SU-DHL-6 (cell line): ENCODE results near the gene VANGL1.

Source experiments
- H2AFZ ChIP-seq: fragments of 200-600 bp; sonication (generic); 2 replicates; pipeline ENCODE4 v1.6.1; 2014; ENCODE audit warnings: low read depth, mild to moderate bottlenecking, moderate library complexity, mixed read lengths, antibody characterized with exemption, low read length; ENCODE audit not compliant: severe bottlenecking
- H3F3A ChIP-seq: fragments of 200-600 bp; shearing (Covaris generic); 2 replicates; pipeline ENCODE4 v1.6.0; 2016; ENCODE audit warnings: antibody characterized with exemption, mild to moderate bottlenecking; ENCODE audit not compliant: insufficient read depth
- H3K27ac ChIP-seq: fragments of 200-600 bp; sonication (generic); 2 replicates; pipeline ENCODE4 v1.5.1; 2016; ENCODE audit warnings: low read depth, mild to moderate bottlenecking, low read length, moderate library complexity, mixed read lengths
- H3K27me3 ChIP-seq: fragments of 200-600 bp; sonication (generic), shearing (Covaris generic); 2 replicates; pipeline ENCODE4 v1.6.0; 2014; ENCODE audit warnings: mild to moderate bottlenecking, low read length
- H3K36me3 ChIP-seq: fragments of 200-600 bp; sonication (generic); 2 replicates; pipeline ENCODE4 v1.6.1; 2014; ENCODE audit warnings: mild to moderate bottlenecking, low read length, mixed read lengths
- H3K4me2 ChIP-seq: fragments of 300-600, 200-600 bp; shearing (Covaris generic), sonication (generic); 2 replicates; pipeline ENCODE4 v1.6.0; 2014; ENCODE audit warnings: low read length, low read depth, mild to moderate bottlenecking; ENCODE audit not compliant: poor library complexity, severe bottlenecking
- H3K4me3 ChIP-seq: fragments of 200-600 bp; sonication (generic); 2 replicates; pipeline ENCODE4 v1.5.1; 2014; ENCODE audit warnings: antibody characterized with exemption, low read length, mild to moderate bottlenecking, mixed read lengths; ENCODE audit not compliant: insufficient read depth, poor library complexity, severe bottlenecking
- H3K79me2 ChIP-seq: fragments of 200-600 bp; sonication (generic); 2 replicates; pipeline ENCODE4 v1.6.1; 2014; ENCODE audit warnings: mild to moderate bottlenecking, low read length, moderate library complexity; ENCODE audit not compliant: insufficient read depth
- H3K9ac ChIP-seq: fragments of 200-600 bp; sonication (generic); 2 replicates; pipeline ENCODE4 v1.7.0; 2014; ENCODE audit warnings: mild to moderate bottlenecking, low read length
- H3K9me2 ChIP-seq: fragments of 200-600 bp; sonication (generic); replicated peaks from 2 replicates; pipeline ENCODE4 v1.6.1; 2014; ENCODE audit warnings: low read length; ENCODE audit not compliant: insufficient read depth
- H3K9me3 ChIP-seq: fragments of 200-600 bp; sonication (generic); 2 replicates; pipeline ENCODE4 v1.6.1; 2014; ENCODE audit warnings: low read length, mixed read lengths; ENCODE audit not compliant: insufficient read depth
- H4K20me1 ChIP-seq: fragments of 200-600 bp; sonication (generic); 2 replicates; pipeline ENCODE4 v1.6.1; 2014; ENCODE audit warnings: low read depth, mild to moderate bottlenecking, antibody characterized with exemption, low read length, moderate library complexity, mixed read lengths
- CTCF ChIP-seq: fragments of 200-600 bp; sonication (generic); IDR thresholded peaks from one replicate; pipeline ENCODE4 v1.5.1; 2017; ENCODE audit warnings: antibody characterized with exemption, mild to moderate bottlenecking, low read length, moderate library complexity; ENCODE audit not compliant: insufficient read depth, poor library complexity, severe bottlenecking
- EZH2phosphoT487 ChIP-seq: fragments of 200-600 bp; sonication (generic), shearing (Covaris generic); conservative IDR thresholded peaks from 2 replicates; pipeline ENCODE4 v1.6.1; 2018; ENCODE audit warnings: mild to moderate bottlenecking, antibody characterized with exemption, low read length, moderate library complexity, mixed read lengths

The VANGL1 gene

GRCh38 chr1:115647919-115648650 is 6.3 kb downstream of the VANGL1 start:
- no peak overlapping the region for H2AFZ ChIP-seq

DNA sequence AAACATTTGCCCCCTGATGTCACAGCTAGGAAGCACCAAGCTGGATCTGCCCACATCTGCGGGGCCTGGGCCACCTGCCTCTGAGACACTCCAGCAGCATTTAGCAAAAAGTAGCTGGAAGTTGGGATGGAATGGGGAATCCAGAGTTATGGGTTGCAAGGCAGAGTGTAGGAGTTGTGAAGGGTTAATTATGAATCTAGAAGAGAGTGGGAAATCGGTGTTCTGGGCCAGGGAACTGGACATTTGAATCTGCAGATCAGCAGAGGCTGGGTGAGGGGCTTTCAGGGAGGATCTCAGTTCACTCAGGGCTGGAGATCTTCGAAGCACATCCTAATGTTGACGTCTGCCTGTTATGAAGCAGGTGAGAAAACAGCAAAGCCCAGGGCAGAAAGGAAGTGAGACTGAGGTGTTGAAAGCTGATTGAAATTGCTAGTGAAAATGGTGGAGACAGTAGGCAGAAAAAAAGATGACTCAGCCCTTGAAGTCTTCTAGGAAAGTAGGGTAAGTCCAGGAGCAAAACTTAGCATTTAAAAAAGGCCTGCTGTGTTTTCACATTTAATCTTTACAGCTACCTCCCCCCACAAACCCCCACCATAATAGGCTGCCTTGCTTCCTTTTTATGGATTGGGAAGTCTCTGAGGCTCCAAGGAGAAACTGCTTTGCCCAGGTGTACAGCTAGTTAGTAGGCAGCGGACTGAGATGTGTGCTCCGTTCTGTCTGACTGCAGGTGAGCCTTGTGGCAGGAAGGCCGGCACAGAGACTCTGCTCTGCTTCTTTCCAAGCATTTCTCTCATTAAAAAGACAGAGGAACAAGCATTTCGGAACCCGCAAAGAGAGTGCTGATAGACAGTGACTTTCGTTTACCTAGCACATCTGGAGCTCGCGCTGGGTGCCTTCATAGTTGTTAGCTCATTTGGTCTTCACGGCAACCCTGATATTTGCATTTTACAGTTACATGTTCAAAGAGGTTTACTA is 7.2 kb downstream of the VANGL1 start:
- Histone ChIP-seq H3F3A (no peaks in the 10 kb centered on the region), H3K4me2 (no peak overlapping the region), H3K36me3 (no peaks in the 10 kb centered on the region), H4K20me1 (no peaks in the 10 kb centered on the region), H3K79me2 (no peaks in the 10 kb centered on the region), H3K9me3 (no peaks in the 10 kb centered on the region), H3K4me3 (no peak overlapping the region), H2AFZ (no peak overlapping the region), H3K9ac (no peak overlapping the region), H3K9me2 (no peaks in the 10 kb centered on the region), H3K27ac (no peak overlapping the region), H3K27me3 (no peaks in the 10 kb centered on the region)
- TF ChIP-seq EZH2phosphoT487 (no peak), CTCF (no peak)

More at GRCh38 chr1:115647919-115648650, 6.3 kb downstream of the VANGL1 start:
- Histone ChIP-seq H4K20me1 (no peaks in the 10 kb centered on the region), H3K9me2 (no peaks in the 10 kb centered on the region), H3F3A (no peaks in the 10 kb centered on the region), H3K36me3 (no peaks in the 10 kb centered on the region), H3K4me3 (no peak overlapping the region), H3K27ac (no peak overlapping the region), H3K27me3 (no peaks in the 10 kb centered on the region), H3K79me2 (no peaks in the 10 kb centered on the region), H3K9me3 (no peaks in the 10 kb centered on the region), H3K9ac (no peak overlapping the region), H3K4me2 (no peak overlapping the region)
- TF ChIP-seq CTCF (no peak), EZH2phosphoT487 (no peak)

DNA sequence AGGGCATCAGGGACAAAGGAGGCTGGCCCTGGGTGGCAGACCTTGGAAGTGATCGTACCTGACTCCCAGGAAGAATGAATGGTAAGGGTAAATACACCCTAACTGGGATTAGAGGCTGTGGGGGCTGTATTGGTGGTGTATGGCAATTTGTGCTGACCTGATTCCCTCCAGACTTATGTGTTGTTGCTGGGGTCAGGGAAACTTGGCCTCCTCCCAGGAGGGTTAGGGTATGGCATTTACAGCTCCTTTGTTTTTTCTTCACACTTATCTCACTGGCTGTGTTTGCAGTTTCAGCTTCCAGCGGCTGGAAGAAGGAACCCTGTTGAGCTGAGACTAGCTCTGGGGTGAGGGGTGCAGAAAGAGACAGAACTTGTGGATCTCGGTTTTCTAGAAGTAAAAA is 8.2 kb downstream of the VANGL1 start:
- Histone ChIP-seq H3F3A (no peaks in the 10 kb centered on the region), H3K9me2 (no peaks in the 10 kb centered on the region), H3K27ac (no peak overlapping the region), H3K36me3 (no peaks in the 10 kb centered on the region), H3K27me3 (no peaks in the 10 kb centered on the region), H3K4me2 (no peak overlapping the region), H3K9ac (no peak overlapping the region), H3K4me3 (no peak overlapping the region), H3K9me3 (no peaks in the 10 kb centered on the region), H3K79me2 (no peaks in the 10 kb centered on the region), H4K20me1 (no peaks in the 10 kb centered on the region), H2AFZ (no peak overlapping the region)
- TF ChIP-seq EZH2phosphoT487 (no peak), CTCF (no peak)
